Upper lobe of left lung (tissue), 4 donors: ENCODE results near the gene PPM1N.

Experiments
- CTCF ChIP-seq, 6 experiments: fragments of 450-650 bp in 4 of 6; fragments of 200-600 bp in 2 of 6; sonication (generic) in 2 of 6; IDR thresholded peaks; one replicate each; pipeline ENCODE4 v1.5.1; 2016 to 2019; ENCODE audit warnings: antibody characterized with exemption in 6 of 6
- POLR2A ChIP-seq, 4 donors: fragments of 450-650 bp; IDR thresholded peaks; one replicate each; pipeline ENCODE4 v1.5.1; 2016 to 2017; ENCODE audit warnings: antibody characterized with exemption in 4 of 4, mild to moderate bottlenecking in 2 of 4
- POLR2AphosphoS5 ChIP-seq, 2 donors: sonication (generic); formaldehyde crosslinking; IDR thresholded peaks; one replicate each; pipeline ENCODE4 v1.5.1; 2017; ENCODE audit warnings: antibody characterized with exemption in 2 of 2

DNA sequence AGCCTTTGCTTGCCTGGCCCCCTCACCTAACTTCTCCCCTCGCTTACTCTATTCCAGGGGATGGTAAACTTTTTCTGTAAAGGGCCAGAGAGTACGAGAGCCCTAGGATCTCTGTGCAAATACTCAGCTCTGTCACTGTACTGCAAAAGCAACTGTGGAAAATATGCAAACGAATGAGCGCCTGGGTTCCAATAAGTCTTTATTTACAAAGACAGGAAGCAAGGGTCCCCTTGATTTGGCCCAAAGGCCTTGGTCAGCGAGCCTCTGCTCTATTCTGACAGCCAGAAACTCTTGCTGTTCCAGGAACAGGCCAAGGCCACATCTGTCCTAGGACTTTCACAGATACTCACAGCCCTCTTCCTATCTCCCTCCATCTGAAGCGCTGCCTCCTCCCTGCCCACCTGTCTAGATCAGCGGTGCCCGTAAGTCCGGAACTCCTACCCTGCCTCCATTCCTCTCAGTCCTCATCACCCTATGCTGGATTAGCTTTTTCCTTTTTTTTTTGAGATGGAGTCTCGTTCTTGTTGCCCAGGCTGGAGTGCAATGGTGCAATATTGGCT is 49.0 kb downstream of the PPM1N start:
- TF ChIP-seq CTCF (IDR thresholded peaks at IDR 0.05) (no peak), POLR2A (IDR thresholded peaks at IDR 0.05) (no peak), POLR2AphosphoS5 (IDR thresholded peaks at IDR 0.05) (no peak)
